Measurements from ENCODE around the gene INPP4A.

- TF ChIP-seq POLR2A (IDR thresholded peaks at IDR 0.05) (no peak), POLR2AphosphoS5 (IDR thresholded peaks at IDR 0.05) (no peak)
These were observed 33.5 kb downstream of the INPP4A start for GRCh38 chr2:98478088-98478551.
